Measurements from ENCODE around the gene EPHA5.

DNA sequence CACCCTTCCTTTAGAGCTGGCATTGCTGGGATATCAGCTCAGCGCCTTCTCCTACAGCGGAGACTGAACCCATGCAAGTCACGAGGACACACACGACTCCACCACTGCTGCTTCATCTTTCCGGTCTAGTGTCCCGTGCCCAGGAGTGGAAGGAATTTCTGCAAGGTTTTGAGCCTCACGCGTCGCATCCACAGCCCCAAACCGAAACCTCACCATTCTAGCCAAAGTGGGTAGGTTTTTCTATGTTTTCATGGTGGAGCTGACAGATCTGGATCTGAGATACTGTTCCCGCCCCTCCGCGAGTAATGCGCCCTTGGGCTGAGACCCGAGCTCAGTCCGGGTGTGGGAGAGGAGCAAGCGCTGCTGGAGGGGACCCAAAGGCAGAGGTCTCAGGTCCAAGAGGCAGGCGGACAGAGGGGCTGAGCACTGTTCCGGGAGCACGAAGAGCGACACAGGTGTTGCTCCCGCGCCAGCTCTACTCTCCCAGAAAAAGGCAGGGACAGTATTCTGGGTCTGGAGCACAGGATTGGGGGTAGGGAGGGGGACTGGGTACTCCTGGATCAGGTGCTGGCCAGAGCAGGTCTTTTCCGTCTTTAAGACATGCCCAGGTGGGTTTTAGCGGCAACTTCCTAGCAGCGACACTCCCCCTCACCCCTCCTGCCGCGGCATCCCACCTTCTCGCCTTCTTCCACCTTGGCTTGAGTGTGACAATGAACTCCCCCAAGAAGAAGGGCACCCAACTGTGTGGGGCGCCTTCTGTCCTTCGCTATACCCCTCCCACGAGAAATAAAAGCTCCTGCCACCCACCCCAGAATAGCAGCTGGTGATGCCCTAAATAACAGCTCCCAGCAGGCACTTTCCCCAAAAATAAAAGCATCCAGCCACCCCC, 1.8 kb downstream of the EPHA5 start:
- no peak for TF ChIP-seq RAD21 (IDR thresholded peaks at IDR 0.05; ENCODE audit: low read depth)
- no peak for TF ChIP-seq CREB1 (IDR thresholded peaks at IDR 0.05; ENCODE audit: low read depth)
- TF ChIP-seq NFIC (IDR thresholded peaks at IDR 0.05), result no peak
- TF ChIP-seq, protein P1, sequence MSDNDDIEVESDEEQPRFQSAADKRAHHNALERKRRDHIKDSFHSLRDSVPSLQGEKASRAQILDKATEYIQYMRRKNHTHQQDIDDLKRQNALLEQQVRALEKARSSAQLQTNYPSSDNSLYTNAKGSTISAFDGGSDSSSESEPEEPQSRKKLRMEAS (IDR thresholded peaks at IDR 0.05), result no peak
- TF ChIP-seq EP300 (IDR thresholded peaks at IDR 0.05; ENCODE audit: borderline replicate concordance), result no peak
- no peak for TF ChIP-seq TAF1 (IDR thresholded peaks at IDR 0.05; ENCODE audit: low read depth)
- no peak for TF ChIP-seq EGR1 (IDR thresholded peaks at IDR 0.05)
- no peak for TF ChIP-seq CEBPB (IDR thresholded peaks at IDR 0.05)
- TF ChIP-seq FOXM1 (IDR thresholded peaks at IDR 0.05; ENCODE audit: borderline replicate concordance, low read depth), result no peak
- no peak for TF ChIP-seq TCF12 (IDR thresholded peaks at IDR 0.05; ENCODE audit: low read depth)
- no peak for TF ChIP-seq YY1 (IDR thresholded peaks at IDR 0.05; ENCODE audit: low read depth)
- TF ChIP-seq, protein P2, sequence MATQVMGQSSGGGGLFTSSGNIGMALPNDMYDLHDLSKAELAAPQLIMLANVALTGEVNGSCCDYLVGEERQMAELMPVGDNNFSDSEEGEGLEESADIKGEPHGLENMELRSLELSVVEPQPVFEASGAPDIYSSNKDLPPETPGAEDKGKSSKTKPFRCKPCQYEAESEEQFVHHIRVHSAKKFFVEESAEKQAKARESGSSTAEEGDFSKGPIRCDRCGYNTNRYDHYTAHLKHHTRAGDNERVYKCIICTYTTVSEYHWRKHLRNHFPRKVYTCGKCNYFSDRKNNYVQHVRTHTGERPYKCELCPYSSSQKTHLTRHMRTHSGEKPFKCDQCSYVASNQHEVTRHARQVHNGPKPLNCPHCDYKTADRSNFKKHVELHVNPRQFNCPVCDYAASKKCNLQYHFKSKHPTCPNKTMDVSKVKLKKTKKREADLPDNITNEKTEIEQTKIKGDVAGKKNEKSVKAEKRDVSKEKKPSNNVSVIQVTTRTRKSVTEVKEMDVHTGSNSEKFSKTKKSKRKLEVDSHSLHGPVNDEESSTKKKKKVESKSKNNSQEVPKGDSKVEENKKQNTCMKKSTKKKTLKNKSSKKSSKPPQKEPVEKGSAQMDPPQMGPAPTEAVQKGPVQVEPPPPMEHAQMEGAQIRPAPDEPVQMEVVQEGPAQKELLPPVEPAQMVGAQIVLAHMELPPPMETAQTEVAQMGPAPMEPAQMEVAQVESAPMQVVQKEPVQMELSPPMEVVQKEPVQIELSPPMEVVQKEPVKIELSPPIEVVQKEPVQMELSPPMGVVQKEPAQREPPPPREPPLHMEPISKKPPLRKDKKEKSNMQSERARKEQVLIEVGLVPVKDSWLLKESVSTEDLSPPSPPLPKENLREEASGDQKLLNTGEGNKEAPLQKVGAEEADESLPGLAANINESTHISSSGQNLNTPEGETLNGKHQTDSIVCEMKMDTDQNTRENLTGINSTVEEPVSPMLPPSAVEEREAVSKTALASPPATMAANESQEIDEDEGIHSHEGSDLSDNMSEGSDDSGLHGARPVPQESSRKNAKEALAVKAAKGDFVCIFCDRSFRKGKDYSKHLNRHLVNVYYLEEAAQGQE (IDR thresholded peaks at IDR 0.05; ENCODE audit: low read depth), result no peak
- TF ChIP-seq, protein P3, sequence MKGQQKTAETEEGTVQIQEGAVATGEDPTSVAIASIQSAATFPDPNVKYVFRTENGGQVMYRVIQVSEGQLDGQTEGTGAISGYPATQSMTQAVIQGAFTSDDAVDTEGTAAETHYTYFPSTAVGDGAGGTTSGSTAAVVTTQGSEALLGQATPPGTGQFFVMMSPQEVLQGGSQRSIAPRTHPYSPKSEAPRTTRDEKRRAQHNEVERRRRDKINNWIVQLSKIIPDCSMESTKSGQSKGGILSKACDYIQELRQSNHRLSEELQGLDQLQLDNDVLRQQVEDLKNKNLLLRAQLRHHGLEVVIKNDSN (IDR thresholded peaks at IDR 0.05), result no peak

All from Ishikawa (cell line).